GM19397 (cell line): ENCODE data around the gene DALRD3.
A peak's percentile ranks its signal among the peaks of the same experiment; 100 is the strongest.

ENCODE experiments used
- ATAC-seq: cut with Tn5 transposase; IDR thresholded peaks from one replicate; pipeline ENCODE4 v1.9.1; 2021; ENCODE audit warnings: mild to moderate bottlenecking, moderate library complexity; ENCODE audit not compliant: unreplicated experiment

Gene DALRD3

GRCh38 chr3:49017971-49018706 lies at the start of gene DALRD3:
DALRD3 (minus strand) TSS chr3:49018580; CDS start chr3:49018564, 16 bp downstream.
- no peak for ATAC-seq

DNA sequence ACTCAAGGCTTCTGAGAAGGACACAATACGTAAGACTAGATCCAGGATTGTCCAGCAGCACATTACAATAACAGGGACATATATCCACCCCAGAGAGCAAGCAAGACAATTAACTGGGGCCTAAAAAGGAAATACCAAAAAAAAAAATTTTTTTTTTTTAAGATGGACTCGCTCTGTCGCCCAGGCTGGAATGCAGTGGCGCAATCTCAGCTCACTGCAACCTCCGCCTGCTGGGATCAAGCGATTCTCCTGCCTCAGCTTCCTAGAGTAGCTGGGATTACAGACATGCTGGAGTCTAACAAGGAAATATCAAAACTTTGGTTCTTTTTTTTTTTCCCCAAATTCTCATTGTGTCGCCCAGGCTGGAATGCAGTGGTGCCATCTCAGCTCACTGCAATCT lies 39.6 kb upstream of the DALRD3 start:
- no peak for ATAC-seq

DNA sequence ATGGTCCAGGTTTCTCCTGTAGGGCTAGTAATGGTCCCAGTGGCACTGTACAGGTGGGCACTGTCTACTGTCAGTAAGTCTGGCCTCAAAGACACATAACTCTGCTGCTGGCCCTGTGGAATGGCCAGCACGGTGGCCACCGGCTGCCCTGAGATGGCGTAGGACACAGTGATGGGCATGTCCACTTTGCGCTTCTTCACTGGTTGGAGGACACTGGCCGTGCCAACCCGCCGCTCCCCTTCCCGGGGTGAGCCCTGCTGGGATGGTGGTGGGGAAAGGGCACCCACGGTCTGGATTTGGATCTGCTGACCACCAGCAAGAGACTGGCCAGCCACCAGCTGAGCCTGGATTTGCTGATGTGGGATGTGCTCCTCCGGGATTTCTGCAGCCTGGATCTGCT lies 38.9 kb upstream of the DALRD3 start:
- no peak for ATAC-seq

GRCh38 chr3:49054344-49054862 lies 36.0 kb upstream of the DALRD3 start:
- no peak for ATAC-seq

DNA sequence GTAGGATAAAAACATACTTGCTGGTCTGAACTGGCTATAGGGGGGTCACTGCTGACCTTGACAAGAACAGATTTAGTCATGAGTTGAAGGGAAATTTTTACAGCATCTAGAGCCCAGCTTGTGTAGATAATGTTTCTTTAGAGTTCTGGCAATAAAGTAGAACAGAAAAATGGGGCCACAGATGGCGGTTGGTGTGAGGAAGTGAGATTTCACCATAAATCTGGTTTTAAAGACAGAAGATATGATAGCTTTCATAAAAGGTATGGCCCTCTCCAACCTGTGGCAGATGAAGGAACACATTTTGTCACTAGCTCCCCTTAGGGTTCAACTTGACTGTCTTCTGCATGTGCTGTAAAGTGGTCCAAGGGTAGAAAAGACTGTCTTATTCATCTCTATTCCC lies 35.2 kb upstream of the DALRD3 start:
- ATAC-seq, result no peak

DNA sequence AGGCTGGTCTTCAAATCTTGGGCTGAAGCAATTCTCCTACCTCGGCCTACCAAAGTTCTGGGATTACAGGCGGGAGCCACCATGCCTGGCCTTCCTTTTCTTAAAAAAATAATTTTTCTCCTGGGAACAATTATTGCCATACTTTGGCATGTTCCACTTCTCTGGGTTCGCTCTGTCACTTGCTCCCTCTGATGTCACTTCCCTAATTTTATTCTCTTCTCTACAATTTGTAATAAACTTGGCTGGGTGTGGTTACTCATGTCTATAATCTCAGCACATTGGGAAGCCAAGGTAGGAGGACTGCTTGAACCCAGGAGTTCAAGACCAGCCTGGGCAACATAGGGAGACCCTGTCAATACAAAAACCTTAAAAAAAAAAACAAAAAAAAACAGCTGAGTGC lies 16.9 kb upstream of the DALRD3 start:
- no peak for ATAC-seq

DNA sequence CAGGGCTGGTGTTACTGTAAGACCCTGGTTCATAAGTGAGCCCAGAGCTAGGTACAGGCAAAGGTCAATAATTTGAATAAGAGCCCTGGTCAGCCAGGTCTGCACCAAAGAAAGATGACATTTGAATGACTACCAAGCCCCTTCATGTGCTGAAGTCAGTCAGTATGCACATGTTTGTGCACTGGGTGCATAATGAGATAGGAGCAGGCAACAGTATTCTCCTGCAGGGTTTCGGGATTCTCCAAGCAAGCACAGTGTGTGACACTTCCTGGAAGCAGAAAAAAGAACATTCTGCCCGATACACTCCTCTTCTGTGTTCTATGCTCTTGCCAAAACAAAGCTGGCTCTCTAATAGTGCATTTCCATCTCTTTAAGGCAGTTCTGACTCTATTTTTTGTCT lies 16.3 kb upstream of the DALRD3 start:
- ATAC-seq, result no peak

DNA sequence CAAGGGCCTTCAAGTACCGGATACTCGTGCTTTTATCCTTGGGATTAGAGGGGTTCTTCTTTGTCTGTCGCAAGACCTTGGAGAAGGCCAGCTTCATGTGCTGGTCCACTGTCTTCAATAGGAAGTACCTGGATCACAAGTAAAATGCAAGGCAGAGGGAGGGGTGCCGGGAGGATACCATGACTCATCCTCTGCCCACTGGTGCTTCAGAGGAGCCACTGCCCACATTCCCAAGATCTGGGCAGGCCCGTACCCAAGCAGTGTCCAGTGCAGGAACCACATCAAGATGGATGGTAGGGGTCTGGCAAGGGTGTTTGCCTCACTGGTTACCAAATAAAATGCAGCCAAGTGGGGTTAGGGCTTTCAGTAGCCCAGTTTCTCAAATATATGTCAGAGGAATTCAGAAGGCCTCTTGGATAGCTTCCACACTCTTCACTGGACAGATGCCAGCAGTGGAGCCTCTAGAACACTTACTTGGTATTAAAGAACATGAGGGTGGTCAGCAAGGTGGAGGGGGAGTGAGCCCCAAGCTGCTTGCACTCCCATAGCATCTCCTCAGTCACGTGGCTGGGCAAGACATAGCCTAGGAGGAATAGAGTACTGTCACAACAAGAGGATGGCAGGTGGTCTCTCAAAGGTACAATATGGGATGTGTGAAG lies 14.4 kb upstream of the DALRD3 start:
- ATAC-seq, result no peak

DNA sequence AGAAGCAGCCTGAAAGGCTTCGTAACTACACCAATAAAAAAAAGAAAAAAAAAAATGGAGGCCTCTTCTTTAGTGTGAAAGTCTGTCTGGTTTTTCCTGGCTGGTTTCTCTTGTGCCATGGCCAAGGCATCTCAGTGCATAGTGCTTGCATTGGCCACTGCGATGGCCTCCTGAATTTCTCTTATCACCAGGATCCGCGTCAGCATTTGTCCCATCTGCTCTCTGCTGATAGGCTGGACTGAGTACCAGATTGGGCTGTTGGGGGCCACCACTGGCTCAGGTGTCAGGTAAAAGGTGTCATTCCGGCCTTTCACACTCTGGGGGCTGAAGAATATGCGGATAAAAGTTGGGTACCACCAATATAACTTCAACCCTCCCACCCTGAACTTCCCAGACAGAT lies 11.9 kb upstream of the DALRD3 start:
- no peak for ATAC-seq

DNA sequence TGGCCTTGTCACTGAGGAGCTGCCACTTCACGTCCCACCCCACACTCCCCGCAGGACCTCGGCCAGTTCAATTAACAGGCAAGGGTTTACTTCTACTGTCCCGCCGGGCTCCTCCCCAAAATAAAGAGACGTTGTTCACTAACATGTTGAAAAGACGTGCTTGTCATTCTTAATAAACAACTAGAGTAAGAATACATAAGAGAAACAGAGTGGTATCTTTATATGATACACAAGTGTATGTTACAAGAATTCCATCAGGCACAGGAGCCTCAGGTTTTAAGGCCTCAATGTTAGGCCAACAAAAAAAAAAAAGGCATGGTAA lies 11.1 kb upstream of the DALRD3 start:
- no peak for ATAC-seq

DNA sequence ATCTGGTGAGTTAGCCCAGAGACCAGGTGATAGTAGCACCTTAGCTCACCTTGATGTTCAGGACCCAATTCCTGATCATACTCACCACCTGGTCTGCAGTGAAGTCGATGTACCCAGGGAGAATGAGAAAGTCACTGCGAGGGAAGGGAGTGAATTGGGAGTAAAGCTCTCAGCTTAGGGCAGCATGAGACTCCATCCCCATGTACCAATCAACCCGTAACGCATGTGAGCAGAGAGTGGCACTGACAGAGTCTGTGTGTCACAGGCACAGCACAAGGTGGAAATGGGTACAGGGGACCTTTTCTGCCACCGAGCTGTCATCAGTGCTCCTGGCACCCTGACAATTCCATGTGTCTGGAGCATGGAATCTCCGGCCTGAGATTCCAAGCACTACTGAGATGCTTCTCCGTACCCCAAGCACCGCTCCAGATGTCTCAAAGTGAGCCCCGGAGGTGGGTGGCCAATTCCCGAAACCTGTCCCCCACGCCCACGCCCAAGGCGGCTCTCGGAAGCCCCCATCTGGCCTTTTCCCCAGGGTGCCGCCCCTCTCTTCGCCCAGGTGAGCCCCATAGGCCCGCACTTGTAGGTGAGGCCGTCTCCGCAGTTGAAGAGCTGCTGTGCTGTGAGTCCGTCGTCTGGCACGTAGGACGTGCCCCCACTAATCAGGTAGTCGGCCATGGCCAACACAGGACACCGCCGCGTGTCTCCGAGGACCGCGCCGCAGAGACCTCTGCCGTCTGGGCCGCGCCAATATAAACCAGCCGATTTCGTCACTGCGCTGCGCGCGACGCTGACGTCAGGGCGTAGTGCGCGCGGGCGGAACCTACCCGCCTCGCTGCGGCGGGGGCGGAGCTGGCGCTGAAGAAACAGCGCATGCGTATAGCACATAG lies 10.5 kb upstream of the DALRD3 start, which contains the start of gene IMPDH2:
IMPDH2 (minus strand) TSS at position 726 of the 890 bp plus-strand sequence; CDS start at position 678, 48 bp downstream.
- ATAC-seq, result peak; percentile 90

GRCh38 chr3:49028298-49028672 lies 9.9 kb upstream of the DALRD3 start:
- ATAC-seq, result no peak

DNA sequence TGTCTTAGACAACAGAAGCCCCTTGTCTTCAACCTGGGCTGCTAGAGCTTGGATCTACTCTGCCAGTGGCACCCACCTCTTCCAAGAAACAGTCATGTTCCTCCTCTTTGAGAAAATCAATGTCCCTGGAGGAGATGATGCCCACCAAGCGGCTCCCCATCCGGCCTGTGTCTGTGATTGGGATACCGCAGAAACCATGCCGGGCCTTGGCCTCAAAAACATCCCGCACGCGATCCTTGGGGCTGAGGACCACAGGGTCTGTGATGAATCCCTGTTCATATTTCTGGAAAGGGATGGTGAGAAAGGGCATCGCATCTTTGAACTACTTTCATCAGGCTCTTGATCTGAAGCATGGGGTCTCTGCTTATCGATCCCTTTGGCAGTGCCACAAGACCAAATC lies 9.3 kb upstream of the DALRD3 start:
- no peak for ATAC-seq

DNA sequence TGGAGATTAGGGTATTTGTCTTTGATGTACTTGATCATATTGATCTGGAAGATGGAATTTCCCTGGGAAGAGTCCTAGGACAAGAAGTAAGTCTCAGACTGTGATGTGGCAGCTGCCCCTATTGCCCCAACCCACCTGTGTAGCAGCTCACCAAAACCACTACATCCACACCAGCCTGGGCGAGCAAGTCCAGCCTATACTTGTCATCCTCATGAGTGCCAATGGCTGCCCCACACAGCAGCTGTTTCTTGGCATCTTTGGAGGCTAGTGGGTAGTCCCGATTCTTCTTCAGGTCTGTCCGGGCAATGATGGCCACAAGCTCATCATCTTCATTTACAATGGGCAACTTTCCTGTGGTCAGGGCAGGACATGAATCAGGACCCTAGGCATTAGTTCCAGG lies 8.2 kb upstream of the DALRD3 start:
- no peak for ATAC-seq

GRCh38 chr3:49025793-49026520 lies 7.6 kb upstream of the DALRD3 start:
- no peak for ATAC-seq

- no peak for ATAC-seq
Measured at GRCh38 chr3:49025005-49025792, 6.8 kb upstream of the DALRD3 start.

GRCh38 chr3:49024449-49024848 lies 6.1 kb upstream of the DALRD3 start:
- ATAC-seq, result no peak

- no peak for ATAC-seq
Measured at GRCh38 chr3:49023775-49024174, 5.4 kb upstream of the DALRD3 start.

- no peak for ATAC-seq
Measured at GRCh38 chr3:49022688-49023171, 4.3 kb upstream of the DALRD3 start.
